ENCODE measurements around the gene SNN.
A peak's percentile ranks its signal among the peaks of the same experiment; 100 is the strongest.

GRCh38 chr16:11640987-11641817 is 27.1 kb upstream of the SNN start:
- TF ChIP-seq POLR2A (IDR thresholded peaks at IDR 0.05): no peak
- TF ChIP-seq CTCF (IDR thresholded peaks at IDR 0.05): peak; percentile 59 to 84 (median 71)
